Adrenal gland (tissue), 5 donors: ENCODE results near the gene RAP1A.

Experiments
- POLR2A ChIP-seq, 2 donors: fragments of 450-650 bp; IDR thresholded peaks; one replicate each; pipeline ENCODE4 v1.6.1; 2017; ENCODE audit warnings: antibody characterized with exemption in 2 of 2, mild to moderate bottlenecking in 2 of 2, moderate library complexity in 1 of 2
- TF ChIP-seq, protein P1 (sequence below), 6 experiments: fragments of 450-650 bp in 4 of 6; fragments of 200-600 bp in 2 of 6; sonication (generic) in 1 of 6; IDR thresholded peaks; 1 replicate in 5 of 6; 2 replicates in 1 of 6; pipeline versions ENCODE4 v1.5.1 to v1.8.0; 2016 to 2021; ENCODE audit warnings: antibody characterized with exemption in 6 of 6, mild to moderate bottlenecking in 2 of 6, moderate library complexity in 1 of 6
- donor health status: DM: no; HTN: no; CAD: no.

GRCh38 chr1:111695801-111696200 is 76.2 kb downstream of the RAP1A start:
- TF ChIP-seq, protein P1, sequence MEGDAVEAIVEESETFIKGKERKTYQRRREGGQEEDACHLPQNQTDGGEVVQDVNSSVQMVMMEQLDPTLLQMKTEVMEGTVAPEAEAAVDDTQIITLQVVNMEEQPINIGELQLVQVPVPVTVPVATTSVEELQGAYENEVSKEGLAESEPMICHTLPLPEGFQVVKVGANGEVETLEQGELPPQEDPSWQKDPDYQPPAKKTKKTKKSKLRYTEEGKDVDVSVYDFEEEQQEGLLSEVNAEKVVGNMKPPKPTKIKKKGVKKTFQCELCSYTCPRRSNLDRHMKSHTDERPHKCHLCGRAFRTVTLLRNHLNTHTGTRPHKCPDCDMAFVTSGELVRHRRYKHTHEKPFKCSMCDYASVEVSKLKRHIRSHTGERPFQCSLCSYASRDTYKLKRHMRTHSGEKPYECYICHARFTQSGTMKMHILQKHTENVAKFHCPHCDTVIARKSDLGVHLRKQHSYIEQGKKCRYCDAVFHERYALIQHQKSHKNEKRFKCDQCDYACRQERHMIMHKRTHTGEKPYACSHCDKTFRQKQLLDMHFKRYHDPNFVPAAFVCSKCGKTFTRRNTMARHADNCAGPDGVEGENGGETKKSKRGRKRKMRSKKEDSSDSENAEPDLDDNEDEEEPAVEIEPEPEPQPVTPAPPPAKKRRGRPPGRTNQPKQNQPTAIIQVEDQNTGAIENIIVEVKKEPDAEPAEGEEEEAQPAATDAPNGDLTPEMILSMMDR (IDR thresholded peaks at IDR 0.05) = no peak
- no peak for TF ChIP-seq POLR2A (IDR thresholded peaks at IDR 0.05)
